HL-60 (cell line): Measurements from ENCODE around the gene IL12RB2.

ENCODE experiments used
- DNase-seq, 2 experiments: peaks; one replicate each; pipeline ENCODE4 v3.0.0-alpha.2; 2010 to 2020; ENCODE audit warnings: low read depth in 1 of 2, low spot score in 1 of 2
- H3K27ac ChIP-seq: fragments of 250-450 bp; sonication (Bioruptor Pico); replicated peaks from 2 replicates; pipeline ENCODE4 v1.5.1; 2020; ENCODE audit warnings: mild to moderate bottlenecking, moderate library complexity
- H3K27me3 ChIP-seq: fragments of 250-450 bp; sonication (Bioruptor Pico); 2 replicates; pipeline ENCODE4 v1.5.1; 2021; ENCODE audit warnings: mild to moderate bottlenecking, moderate library complexity; ENCODE audit not compliant: insufficient read depth, poor library complexity, severe bottlenecking
- H3K4me3 ChIP-seq: replicated peaks from 2 replicates; pipeline ENCODE4 v1.5.1; 2011; ENCODE audit warnings: mild to moderate bottlenecking, control low read depth, low read length; ENCODE audit not compliant: insufficient read depth
- CTCF ChIP-seq: IDR thresholded peaks from one replicate; pipeline ENCODE4 v1.5.1; 2011; ENCODE audit warnings: low read length, control low read depth, inconsistent platforms; ENCODE audit not compliant: insufficient read depth
- GABPA ChIP-seq: IDR thresholded peaks from 2 replicates; pipeline ENCODE4 v1.6.1; 2012; ENCODE audit warnings: low read depth
- POLR2AphosphoS5 ChIP-seq: IDR thresholded peaks from 2 replicates; pipeline ENCODE4 v1.6.1; 2012; ENCODE audit warnings: low read depth
- SPI1 ChIP-seq: IDR thresholded peaks from 2 replicates; pipeline ENCODE4 v1.6.1; 2012; ENCODE audit warnings: low read depth, mild to moderate bottlenecking, borderline replicate concordance
- TF ChIP-seq, protein P1 (sequence below): IDR thresholded peaks from 2 replicates; pipeline ENCODE4 v1.6.1; 2012; ENCODE audit warnings: low read depth; ENCODE audit not compliant: insufficient replicate concordance

The IL12RB2 gene

DNA sequence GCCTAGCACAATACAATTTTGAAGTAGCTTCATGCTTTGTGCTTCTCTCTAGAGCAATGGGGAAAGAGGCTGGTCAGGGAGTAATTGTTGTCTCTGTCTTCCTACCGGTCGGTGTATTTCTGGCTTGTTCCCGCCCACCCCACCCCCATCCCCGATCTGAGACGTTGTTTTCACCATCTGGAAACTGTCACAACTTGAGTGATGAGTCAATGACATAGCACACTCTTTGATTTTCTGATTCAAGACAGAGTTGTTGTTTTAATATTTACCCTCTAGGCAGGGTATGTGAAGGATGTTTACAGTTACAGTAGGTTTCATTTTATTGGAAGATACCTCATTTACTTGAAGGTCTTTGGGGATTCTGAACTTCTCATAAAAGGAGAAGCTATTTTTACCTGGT is 7.0 kb downstream of the IL12RB2 start:
- no peak for DNase-seq
- TF ChIP-seq GABPA = no peak
- TF ChIP-seq, protein P1, sequence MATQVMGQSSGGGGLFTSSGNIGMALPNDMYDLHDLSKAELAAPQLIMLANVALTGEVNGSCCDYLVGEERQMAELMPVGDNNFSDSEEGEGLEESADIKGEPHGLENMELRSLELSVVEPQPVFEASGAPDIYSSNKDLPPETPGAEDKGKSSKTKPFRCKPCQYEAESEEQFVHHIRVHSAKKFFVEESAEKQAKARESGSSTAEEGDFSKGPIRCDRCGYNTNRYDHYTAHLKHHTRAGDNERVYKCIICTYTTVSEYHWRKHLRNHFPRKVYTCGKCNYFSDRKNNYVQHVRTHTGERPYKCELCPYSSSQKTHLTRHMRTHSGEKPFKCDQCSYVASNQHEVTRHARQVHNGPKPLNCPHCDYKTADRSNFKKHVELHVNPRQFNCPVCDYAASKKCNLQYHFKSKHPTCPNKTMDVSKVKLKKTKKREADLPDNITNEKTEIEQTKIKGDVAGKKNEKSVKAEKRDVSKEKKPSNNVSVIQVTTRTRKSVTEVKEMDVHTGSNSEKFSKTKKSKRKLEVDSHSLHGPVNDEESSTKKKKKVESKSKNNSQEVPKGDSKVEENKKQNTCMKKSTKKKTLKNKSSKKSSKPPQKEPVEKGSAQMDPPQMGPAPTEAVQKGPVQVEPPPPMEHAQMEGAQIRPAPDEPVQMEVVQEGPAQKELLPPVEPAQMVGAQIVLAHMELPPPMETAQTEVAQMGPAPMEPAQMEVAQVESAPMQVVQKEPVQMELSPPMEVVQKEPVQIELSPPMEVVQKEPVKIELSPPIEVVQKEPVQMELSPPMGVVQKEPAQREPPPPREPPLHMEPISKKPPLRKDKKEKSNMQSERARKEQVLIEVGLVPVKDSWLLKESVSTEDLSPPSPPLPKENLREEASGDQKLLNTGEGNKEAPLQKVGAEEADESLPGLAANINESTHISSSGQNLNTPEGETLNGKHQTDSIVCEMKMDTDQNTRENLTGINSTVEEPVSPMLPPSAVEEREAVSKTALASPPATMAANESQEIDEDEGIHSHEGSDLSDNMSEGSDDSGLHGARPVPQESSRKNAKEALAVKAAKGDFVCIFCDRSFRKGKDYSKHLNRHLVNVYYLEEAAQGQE = no peak
- no peak overlapping the region for H3K27ac ChIP-seq
- no peaks in the 10 kb centered on the region for H3K27me3 ChIP-seq
- H3K4me3 ChIP-seq = no peak overlapping the region

- Histone ChIP-seq H3K27ac (no peak overlapping the region), H3K4me3 (no peak overlapping the region), H3K27me3 (no peaks in the 10 kb centered on the region)
- TF ChIP-seq GABPA (no peak), CTCF (no peak), SPI1 (no peak), POLR2AphosphoS5 (no peak)
- TF ChIP-seq, protein P1 = no peak
- DNase-seq = no peak
These were observed 8.7 kb downstream of the IL12RB2 start for GRCh38 chr1:67316180-67316902.

DNA sequence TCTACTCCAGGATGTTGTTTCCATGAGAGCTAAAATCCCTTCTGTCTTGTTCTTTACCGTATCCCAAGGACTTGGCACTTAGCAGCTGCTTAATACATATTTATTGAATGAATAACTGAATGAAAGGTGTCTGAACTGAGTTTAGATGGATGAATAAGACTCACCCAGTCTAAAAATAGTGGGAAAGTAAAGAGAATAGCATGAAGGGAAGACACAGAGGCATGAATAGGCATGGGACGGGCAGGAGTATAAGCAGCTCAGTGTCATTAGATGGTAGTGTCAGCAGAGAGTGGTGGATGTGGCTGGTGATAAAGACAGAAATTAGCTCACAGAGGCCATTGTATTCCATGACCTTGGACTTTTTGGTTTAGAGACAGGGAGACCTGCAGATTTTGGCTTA is 9.2 kb downstream of the IL12RB2 start:
- no peak for DNase-seq
- Histone ChIP-seq H3K27me3 (no peaks in the 10 kb centered on the region), H3K27ac (no peak overlapping the region), H3K4me3 (no peak overlapping the region)
- TF ChIP-seq SPI1 = no peak
- no peak for TF ChIP-seq CTCF
- TF ChIP-seq, protein P1 = no peak
- no peak for TF ChIP-seq POLR2AphosphoS5
- TF ChIP-seq GABPA = no peak
